Measurements from ENCODE around the gene VPS26A.
"Not testable (repeated sequence)": the region's sequence is repeated elsewhere in the genome, so short reads cannot be mapped to it uniquely, and the experiment has no call there.

- TF ChIP-seq ZNF219 (CRISPR knock-in tag; IDR thresholded peaks at IDR 0.05; ENCODE audit: borderline replicate concordance); CTCF (IDR thresholded peaks at IDR 0.05); CREB1 (CRISPR knock-in tag; IDR thresholded peaks at IDR 0.05); NFE2L1 (CRISPR knock-in tag; IDR thresholded peaks at IDR 0.05); USF1 (CRISPR knock-in tag; IDR thresholded peaks at IDR 0.05); SP1 (CRISPR knock-in tag; conservative IDR thresholded peaks at IDR 0.05): not testable (repeated sequence)
- TF ChIP-seq, protein P1, sequence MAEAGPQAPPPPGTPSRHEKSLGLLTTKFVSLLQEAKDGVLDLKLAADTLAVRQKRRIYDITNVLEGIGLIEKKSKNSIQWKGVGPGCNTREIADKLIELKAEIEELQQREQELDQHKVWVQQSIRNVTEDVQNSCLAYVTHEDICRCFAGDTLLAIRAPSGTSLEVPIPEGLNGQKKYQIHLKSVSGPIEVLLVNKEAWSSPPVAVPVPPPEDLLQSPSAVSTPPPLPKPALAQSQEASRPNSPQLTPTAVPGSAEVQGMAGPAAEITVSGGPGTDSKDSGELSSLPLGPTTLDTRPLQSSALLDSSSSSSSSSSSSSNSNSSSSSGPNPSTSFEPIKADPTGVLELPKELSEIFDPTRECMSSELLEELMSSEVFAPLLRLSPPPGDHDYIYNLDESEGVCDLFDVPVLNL (CRISPR knock-in tag; IDR thresholded peaks at IDR 0.05; ENCODE audit: borderline replicate concordance, low read depth), result not testable (repeated sequence)
These were observed 51.3 kb downstream of the VPS26A start for GRCh38 chr10:69175326-69175725.
